GM18873 (cell line): Measurements from ENCODE around the gene LYAR.

Experiments
- ATAC-seq: cut with Tn5 transposase; IDR thresholded peaks from one replicate; pipeline ENCODE4 v1.9.1; 2021; ENCODE audit warnings: mild to moderate bottlenecking, moderate library complexity, moderate number of reproducible peaks; ENCODE audit not compliant: unreplicated experiment, low FRiP score

LYAR gene, protein sequence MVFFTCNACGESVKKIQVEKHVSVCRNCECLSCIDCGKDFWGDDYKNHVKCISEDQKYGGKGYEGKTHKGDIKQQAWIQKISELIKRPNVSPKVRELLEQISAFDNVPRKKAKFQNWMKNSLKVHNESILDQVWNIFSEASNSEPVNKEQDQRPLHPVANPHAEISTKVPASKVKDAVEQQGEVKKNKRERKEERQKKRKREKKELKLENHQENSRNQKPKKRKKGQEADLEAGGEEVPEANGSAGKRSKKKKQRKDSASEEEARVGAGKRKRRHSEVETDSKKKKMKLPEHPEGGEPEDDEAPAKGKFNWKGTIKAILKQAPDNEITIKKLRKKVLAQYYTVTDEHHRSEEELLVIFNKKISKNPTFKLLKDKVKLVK

DNA sequence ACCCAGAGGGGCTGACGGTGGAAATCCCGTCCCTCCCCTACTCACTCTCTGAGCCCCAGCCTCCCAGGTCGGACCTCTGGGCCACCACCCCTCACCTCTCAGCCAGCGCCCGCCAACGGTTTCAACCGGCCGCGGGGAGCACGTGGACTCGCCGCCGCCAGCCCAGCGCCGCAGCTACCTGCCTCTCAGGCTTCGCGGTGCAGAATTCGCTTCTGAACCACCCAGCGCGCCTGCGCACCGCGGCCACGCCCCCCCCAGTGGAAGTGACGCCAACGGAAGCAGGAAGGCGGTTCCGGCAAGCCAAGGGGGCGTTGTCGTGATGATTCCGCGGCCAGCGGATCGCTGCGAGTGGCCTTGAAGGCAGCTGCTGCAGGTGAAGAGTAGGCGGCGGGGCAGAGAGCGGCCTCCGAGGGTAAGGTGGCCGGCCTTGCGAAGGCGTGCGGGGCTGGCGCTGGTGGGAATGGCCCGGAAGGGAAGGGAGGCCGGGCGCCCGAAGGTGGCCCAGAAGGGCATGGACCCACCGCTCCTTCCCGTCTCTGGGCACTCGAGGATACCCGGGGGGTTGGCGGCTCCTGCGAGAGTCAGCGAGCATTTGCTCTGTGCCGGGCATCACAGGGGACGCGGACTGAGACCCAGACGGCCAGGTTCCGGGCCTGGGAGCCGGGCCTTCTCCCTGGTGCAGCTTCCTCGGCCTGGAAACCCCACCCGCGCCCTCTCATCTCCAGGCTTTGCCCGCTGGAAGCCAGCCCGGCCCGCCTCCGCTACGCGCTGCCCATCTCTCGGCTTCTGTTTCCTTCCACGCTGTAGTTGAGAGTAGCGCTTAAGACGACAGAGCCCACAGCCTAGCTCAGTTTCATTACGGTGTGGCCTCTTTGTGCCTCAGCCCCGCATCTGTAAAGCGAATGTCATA lies at the start of gene LYAR, which contains the start of gene ZBTB49:
Gene LYAR, minus strand, starts transcription at position 214 of the 910 bp plus-strand sequence. CDS start 6,412 bp downstream, outside the sequence.
Gene ZBTB49, plus strand, starts transcription at position 311 of the 910 bp plus-strand sequence. CDS start 9,695 bp downstream, outside the sequence.
- peak; percentile 79 for ATAC-seq

DNA sequence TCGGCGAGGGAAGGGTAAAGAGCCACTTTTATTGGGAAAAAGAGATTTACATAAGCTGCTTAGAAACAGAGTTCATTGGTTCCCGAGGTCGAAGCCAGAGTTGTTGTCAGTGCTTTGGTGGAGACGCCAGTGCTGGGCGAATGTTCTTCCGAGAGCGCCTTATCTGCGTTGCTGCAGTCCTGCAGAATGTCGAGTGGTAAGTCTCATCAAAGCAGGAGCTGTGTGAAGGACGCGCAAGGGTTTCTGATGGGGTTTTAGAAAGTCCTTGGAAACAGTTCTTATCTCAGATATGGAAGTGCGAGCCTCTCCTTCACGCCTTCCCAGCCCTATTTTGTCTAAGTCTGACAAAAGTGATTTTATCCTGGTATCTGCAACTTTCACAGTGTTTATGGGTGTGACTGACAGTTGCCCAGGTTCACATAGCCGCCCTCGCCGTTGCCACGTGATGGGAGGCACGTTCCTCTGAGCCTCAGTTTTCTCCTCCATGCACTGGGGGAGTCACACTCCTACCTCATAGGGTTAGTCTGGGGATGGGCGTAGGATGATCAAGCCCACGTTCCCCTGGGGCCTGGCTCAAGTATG lies 49.6 kb upstream of the LYAR start:
- no peak for ATAC-seq

DNA sequence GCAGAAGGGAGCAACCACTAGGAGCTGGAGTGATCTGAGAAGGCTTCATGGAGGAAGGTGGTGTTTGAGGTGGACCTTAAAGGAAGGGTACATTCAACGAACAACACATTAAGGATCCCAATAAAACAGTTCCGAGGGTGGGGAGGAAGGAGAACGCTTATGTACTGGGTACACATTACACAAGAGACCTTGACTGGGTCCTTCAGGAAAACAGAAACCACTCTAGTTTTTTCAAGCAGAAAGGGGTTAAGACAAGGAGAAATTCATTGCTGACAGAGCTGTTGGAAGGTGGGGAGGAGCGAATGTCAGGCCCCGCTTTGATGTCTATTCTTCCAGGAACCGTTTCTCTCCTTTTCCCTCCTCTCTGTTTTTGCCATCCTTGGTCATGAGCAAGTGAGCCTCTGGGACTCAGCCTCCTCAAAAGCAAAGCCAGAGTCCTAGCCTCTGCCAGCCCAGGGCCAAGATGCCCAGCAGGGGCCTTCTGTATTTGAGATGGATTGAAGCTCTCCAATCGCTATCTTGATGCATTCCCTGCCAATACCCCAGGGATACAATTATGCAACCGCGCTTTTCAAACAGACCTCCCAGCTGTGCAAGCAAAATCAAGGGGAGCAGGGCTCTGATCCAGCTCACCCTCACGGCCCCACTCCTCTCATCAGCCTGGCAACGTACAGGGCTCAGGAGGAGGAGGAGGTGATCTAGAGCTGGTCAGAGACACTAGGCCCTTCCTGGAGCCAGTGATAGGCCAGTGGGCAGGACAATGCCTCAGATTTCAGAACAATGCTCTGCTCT lies 48.5 kb upstream of the LYAR start:
- ATAC-seq: no peak

DNA sequence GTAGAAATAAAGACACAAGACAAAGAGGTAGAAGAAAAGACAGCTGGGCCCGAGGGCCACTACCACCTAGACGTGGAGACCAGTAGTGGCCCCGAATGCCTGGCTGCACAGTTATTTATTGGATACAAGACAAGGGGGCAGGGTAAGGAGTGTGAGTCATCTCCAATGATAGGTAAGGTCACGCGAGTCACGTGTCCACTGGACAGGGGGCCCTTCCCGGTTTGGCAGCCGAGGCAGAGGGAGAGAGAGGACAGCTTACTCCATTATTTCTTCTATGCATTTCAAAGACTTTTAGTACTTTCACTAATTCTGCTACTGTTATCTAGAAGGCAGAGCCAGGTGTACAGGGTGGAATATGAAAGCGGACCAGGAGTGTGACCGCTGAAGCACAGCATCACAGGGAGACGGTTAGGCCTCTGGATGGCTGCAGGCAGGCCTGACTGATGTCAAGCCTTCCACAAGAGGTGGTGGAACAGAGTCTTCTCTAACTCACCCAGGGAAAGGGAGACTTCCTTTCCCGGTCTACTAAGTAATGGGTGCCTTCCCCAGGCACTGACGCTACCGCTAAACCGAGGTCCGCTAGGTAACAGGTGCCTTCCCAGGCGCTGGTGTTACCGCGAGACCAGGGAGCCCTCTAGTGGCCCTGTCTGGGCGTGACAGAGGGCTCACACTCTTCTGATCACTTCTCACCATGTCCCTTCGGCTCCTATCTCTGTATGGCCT lies 45.0 kb upstream of the LYAR start:
- ATAC-seq: peak; percentile 74

DNA sequence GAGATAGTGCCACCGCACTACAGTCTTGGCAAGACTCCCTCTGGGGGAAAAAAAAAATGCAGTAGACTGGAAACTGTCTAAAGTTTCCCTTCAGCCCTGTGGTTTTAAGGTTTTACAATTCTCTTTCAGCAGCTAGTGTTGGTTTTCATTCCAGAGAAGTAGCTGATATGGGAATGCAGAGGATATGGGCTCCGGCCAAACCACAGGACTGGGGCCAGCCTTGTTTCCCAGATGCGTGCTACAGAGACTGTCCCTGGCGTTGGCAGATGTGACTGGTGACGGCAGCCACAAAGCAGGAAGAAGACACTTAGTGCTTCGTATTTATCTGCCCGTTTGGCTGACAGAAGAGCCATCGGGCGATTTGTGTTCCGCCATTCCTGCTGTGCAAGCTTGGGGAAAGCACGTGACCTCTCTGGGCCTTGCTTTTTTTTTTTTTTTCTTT lies 43.3 kb upstream of the LYAR start:
- ATAC-seq: no peak

DNA sequence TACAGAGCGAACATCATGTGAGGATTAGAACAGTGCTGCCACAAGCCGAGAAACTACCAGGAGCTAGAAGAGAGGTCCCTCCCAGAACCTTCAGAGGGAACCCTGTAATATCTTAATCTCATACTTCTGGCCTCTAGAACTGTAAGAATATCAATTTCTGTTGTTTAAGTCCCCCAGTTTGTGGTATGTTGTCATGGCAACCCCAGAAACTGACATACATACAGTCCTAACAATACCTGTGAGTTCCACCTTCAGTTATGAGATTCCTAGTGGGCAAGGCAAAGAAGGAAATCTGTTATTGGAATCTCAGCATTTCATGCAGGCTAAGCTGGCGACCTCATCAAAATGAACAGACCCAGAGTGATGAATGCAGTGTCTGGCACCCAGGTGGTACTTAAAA lies 42.6 kb upstream of the LYAR start:
- no peak for ATAC-seq

DNA sequence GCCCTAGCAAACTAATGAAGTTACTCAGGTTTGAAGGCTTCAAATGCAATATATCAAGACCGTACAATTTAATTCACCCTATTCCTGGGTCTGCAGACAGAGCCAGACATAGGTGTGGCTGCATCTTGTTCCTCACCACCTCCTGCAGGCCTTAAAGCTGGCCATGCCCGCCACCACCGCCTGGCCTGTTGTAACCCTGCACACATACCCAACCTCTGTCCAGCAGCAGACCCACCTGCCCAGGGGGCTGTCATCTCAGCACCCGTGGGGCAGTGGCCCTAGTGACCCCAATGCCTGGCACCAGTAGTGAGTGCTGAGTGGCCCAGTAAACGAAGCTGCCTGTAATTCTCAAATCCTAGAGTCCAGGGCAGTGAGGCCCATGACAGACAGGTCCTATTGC lies 40.8 kb upstream of the LYAR start:
- no peak for ATAC-seq

DNA sequence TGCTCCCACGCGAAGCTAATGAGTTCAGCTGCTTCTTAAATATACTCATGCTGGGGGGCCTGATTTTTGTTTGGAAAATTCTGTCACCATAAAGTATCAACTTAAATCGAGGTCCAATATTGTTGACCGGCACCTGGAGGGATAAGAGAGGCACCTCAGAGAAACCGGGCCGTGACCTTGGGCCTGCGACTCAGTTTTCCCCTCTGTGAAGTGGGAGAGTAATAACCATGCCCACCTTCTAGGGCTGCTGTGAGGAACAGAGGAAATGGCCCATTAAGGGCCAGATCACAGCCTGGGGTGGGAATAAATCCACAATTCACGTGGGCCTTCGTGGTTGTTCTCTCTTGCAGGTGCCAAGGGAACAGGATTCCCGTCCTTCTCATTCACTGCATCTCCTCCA lies 39.5 kb upstream of the LYAR start:
- no peak for ATAC-seq

DNA sequence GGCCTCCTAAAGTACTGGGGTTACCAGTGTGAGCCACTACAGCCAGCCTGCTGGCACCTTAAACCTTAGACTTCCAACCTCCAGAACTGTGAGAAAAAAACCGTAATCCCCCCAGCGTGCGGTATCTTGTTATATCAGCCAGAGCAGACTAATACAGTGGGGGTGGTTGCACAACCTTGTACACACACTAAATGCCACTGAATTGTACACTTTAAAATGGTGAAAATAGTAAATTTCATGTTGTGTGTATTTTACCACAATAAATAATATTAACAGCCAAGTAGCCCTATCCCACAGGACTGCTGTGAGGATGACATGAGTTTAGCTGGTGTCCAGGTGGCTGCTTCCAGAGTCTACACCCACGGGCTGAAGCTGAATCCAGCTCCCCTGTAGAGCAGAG lies 38.9 kb upstream of the LYAR start:
- ATAC-seq: no peak

DNA sequence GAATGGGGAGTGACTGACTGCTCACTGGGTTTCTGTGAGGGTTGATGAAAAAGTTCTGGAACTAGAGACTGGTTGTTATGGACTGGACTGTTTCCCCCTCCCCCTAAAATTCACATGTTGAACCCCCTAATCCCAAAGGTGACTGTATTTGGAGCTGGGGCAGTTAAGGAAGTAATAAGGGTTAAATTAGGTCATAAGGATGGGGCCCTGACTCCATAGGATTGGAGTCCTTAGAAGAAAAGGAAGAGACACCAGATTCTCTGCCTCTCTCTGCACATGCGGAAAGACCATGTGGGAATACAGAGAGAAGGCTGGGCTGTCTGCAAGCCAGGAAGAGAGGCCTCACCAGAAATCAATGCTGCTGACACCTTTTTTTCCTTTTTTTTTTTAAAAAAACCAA lies 38.3 kb upstream of the LYAR start:
- ATAC-seq: no peak

DNA sequence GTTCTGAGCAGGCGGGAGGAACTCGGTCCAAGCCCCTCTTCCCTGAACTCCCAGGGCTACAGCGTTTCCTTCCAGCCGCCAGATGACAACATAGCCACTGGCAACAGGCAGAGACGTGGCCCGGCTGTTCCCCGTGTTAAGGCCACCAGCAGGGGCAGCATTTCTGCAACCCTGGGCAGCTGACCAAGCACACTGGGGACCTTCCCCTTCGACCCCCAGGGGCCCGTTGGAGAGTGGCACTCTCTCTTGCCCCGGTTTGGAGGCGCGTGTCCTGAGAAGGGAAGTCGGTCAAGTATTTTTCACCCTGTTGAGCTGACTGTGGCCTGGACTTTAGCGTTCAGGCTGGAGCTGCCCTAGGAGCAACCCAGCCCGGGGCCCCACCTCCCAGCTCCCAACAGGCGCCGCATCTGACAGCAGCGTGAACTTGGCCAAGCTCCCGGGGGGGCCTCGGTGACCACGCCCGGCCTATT lies 37.7 kb upstream of the LYAR start:
- ATAC-seq: no peak

DNA sequence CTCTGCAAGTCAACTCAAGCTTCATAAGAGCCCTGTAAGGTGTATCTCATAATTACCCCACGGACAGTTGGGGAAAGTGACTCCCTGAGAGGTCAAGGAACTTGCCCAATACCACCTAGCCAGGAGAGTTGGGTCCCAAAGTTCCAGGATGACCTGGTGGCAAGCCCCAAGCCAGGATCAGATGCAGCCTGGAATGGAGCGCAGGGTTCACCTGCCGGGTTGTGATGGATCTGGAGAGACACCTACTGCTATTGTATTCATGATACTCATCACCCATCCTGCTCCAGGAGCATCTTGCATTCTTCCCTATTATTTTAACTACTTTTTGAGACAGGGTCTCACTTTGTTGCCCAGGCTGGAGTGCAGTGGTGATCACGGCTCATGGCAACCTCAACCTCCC lies 36.2 kb upstream of the LYAR start:
- ATAC-seq: no peak

DNA sequence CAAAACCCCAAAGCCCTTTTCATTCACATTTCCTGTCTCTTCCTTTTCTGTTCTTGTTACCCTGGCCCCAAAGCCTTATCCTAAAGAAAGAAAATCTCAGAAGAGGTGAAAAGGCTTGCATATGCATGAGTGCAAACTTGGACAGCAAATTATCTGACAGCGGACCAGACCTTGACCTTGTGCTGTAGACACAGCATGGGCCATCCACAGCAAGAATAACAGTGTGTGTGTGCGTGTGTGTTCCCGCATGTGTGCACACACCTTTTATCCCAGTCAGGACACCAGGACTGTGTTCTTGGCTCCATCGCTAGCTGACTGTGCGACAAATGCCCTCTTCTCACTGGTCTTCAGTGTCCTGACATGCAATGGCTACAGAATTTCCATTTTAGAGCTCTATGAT lies 35.4 kb upstream of the LYAR start:
- ATAC-seq: no peak

DNA sequence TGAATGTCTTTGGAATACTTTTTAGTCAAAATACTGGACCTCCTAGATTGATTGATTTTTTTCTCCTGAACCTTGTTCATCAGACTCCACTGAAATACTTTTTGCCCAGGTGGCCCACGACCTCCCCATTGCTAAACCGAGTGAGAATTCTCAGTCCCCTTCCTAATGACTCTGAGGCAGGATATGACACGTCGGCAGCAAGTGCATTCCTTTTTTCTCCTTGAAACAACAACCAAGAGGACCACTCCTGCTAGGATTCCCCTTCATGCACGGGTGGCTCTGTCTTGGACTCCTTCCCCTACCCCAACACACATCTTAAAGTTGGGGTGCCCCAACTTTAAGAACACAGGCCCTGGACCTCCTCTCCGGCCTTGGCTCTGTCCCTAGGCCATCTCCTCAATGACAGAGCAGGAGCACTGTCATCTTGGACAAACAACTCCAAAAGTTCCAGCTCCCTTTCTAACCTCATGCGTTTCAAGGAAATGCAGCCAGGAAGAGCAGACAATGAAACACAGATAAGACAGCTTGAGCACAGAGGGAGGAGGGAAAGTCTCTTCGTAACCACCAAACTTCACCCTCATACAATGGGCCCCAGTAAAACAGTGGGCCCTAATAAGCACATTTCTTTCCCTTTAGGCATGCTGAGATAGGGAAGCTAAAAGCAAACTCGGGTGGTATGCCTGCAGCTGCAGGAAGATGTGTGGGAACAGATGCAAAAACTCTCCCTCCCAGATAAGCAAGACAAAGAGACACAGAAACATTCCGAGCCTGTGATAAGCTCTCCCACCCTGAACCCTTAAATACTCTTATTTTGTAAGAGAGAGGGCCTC lies 34.0 kb upstream of the LYAR start:
- no peak for ATAC-seq

DNA sequence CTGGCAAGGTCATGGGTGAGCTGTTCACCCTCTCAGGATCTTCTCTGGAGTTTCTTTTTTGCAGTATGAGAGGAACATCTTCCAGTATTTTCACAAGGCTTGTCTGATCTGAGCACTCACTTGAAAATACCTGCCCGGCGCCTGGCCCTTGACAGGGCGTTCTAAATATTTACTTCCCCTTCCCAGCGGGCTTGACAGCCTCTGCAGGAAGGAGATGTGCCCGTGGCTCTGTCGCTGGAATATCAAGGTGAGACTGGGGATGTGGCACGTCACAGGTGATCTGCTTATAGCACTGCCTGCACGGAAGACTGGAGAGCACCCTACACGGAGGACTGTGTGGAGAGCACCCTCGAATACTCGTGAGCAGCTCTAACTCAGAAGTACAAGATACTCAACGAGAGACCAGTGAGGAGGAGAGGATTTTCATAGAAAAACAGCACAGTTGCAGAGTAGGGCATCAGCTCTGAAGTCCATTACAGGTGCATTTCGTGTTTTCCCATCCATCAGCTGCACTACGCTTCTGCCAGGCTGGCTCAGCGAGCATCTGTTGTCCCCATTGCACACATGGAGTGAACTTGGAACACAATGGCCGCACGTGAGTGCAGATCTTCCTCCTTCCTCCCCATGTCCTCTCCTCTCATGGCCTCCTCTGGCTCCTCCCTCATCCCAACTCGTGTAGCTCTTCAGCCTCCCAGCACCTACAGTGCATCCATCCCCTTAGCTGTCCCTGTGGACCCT lies 32.2 kb upstream of the LYAR start:
- ATAC-seq: no peak

DNA sequence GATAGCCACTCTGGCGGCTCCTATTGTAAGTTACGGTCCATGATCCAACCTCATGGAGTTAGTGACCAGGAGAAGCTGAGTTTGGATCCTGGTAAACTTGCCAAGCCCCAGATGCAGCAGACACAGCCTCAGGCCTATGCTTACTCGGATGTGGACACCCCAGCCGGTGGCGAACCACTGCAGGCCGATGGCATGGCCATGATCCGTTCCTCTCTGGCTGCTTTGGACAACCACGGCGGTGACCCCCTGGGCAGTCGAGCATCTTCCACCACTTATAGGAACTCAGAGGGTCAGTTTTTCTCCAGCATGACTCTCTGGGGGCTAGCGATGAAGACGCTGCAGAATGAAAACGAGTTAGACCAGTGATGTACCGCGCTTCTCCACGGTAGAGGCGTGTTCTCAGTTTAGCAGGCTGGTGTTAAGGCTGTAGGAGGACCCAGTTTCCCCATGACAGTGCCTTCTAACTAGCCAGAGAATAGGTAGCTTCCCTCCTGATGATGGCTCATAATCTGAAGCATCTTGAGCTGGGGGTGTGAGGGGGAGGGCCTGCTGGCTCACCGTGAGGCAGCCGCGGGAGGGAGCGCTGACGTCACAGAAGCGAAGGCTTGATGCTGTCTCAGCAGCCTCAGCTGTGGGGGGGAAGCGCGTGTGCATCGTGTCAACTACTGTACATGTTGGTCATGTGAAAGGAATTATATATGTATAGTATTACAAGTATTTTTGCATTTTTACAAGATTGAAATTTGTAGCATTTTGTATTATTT lies 31.2 kb upstream of the LYAR start:
- ATAC-seq: no peak

DNA sequence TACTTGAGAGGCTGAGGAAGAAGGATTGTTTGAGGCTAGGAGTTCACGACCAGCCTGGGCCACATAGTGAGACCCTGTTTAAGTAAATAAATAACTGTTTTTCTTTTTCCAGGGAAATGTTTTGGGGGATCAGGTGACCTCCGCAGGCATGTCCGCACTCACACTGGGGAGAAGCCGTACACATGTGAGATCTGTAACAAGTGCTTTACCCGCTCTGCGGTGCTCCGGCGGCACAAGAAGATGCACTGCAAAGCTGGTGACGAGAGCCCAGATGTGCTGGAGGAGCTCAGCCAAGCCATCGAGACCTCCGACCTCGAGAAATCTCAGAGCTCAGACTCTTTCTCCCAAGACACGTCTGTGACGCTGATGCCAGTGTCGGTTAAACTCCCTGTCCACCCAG lies 30.6 kb upstream of the LYAR start:
- no peak for ATAC-seq
